HG03439 (cell line): ENCODE measurements around the gene ALDH18A1.

Experiments used
- ATAC-seq: cut with Tn5 transposase; IDR thresholded peaks from one replicate; pipeline ENCODE4 v1.9.1; 2021; ENCODE audit warnings: mild to moderate bottlenecking, moderate library complexity; ENCODE audit not compliant: unreplicated experiment

Gene ALDH18A1

DNA sequence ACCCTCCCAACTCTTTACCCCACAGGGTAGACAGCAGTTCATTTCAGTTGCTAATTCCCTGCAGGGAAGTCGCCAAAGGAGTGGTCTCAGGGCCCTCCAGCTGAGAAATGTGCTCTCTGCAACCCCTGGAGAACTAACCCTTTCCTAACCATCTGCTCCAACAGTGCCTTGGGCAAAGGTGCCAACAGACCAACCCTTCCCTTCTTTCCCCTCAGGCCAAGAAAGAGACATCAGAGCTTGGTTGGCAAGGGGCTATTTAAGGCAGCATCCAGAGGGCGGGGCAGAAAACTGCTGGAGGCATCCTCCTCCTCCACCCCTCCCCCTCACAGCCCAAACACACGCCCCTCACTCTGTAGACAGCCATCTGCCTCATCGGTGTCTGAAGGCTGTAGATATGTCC, 97.0 kb downstream of the ALDH18A1 start:
- ATAC-seq: no peak

DNA sequence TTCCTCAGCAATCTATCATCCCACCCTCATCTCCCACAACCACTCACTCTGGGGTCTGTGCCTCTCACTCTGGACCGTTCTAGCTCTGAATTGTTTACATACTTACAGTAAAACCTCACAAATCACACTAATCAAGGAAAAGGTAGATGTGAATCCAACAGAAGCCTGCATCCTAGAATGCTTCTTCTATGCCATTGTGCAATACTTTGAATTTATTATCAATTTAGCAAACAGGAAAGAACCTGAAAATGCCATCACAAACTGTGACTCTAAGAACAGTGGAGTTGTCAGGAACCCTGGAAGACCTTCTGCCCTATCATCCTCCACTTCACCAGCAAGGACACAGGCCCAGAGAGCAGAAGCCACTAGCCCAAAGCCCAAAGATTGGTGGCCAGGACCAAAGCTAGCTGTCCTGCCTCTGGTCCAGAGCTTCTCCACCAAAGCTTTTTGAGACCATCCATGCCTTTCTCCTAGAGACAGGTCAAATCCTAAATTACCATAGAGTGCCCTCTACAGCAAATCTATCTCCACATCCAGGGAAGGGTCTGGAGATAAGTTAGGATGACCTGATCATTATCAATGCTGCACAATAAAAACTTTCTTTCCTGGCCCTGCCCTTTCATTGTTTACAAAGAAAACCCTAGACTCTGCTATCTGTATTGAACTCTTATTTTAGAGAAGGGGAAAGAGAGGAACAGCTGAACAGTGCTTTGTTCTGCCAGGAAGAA, 97.8 kb downstream of the ALDH18A1 start:
- ATAC-seq: no peak

DNA sequence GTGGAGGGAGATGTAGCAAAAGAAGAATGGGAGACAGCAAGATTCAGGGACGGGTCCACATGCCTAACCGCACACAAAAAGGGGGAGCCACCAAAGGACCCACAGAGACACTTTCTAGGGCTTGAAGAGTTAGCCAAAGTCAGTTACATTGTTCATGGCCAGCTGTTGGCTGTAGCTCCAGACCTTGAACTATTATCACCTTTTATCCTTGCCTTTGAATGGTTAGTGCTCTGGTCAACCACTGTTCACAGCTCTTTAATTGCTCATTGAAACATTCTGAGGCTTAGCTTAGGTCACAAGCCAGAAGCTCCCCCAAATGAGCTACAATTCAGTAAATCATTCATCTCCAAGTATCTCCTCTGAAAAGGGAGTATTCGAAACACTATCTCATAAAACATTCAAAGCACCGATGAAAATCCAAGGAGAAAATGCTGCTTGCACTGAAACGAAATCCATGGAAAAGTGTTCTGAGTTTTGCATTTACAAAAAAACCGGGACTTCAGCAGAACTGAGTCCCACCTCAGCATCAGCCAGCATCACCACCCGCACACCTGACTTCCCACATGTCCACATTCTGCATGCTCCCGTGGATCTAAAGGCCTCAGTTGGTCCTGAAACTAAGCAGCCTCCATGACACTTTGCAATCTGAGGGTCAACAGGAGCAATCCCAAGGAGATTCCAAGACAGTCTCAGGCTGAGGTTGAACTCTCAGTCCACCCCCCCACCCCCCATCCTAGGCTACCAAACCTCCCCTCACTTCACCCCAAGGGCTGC, 99.3 kb downstream of the ALDH18A1 start:
- ATAC-seq: no peak
